Smooth muscle cell (in vitro differentiated cells): ENCODE results near the gene DMD. TPM values are rescaled to one million over a fixed set of nuclear protein-coding genes. Genes with fewer than 3 reads are reported as not detected.

ENCODE experiments used
- DNase-seq: peaks from one replicate; lab custom pipeline; 2025; ENCODE audit not compliant: unreplicated experiment; lab: John Stamatoyannopoulos, UW
- H2AFZ ChIP-seq: fragments of 200-600 bp; sonication (generic); 2 replicates; pipeline ENCODE4 v1.6.0; 2016; ENCODE audit warnings: antibody characterized with exemption, low read depth, mild to moderate bottlenecking
- H3F3A ChIP-seq: fragments of 200-600 bp; sonication (generic); 2 replicates; pipeline ENCODE4 v1.6.0; 2017; ENCODE audit warnings: antibody characterized with exemption, low read depth
- H3K27ac ChIP-seq: fragments of 200-600 bp; sonication (generic); 2 replicates; pipeline ENCODE4 v1.5.1; 2016; ENCODE audit warnings: low read depth, mild to moderate bottlenecking
- H3K27me3 ChIP-seq: fragments of 200-600 bp; sonication (generic); 2 replicates; pipeline ENCODE4 v1.6.1; 2016; ENCODE audit warnings: low read depth, mild to moderate bottlenecking
- H3K36me3 ChIP-seq: fragments of 200-600 bp; sonication (generic); 2 replicates; pipeline ENCODE4 v1.5.1; 2016; ENCODE audit warnings: low read depth
- H3K4me1 ChIP-seq: fragments of 200-600 bp; sonication (generic); 2 replicates; pipeline ENCODE4 v1.5.1; 2016; ENCODE audit warnings: low read depth
- H3K4me2 ChIP-seq: fragments of 200-600 bp; sonication (generic); 2 replicates; pipeline ENCODE4 v1.6.0; 2016; ENCODE audit warnings: mild to moderate bottlenecking
- H3K4me3 ChIP-seq: fragments of 200-600 bp; sonication (generic); 2 replicates; pipeline ENCODE4 v1.5.1; 2016; ENCODE audit warnings: mild to moderate bottlenecking
- H3K79me2 ChIP-seq: fragments of 200-600 bp; sonication (generic); 2 replicates; pipeline ENCODE4 v1.6.0; 2016; ENCODE audit warnings: low read depth, mild to moderate bottlenecking
- H3K9ac ChIP-seq: fragments of 200-600 bp; sonication (generic); 2 replicates; pipeline ENCODE4 v1.6.0; 2016; ENCODE audit warnings: low read depth
- H3K9me3 ChIP-seq: fragments of 200-600 bp; sonication (generic); replicated peaks from 2 replicates; pipeline ENCODE4 v1.5.1; 2016; ENCODE audit warnings: low read depth
- H4K20me1 ChIP-seq: fragments of 200-600 bp; sonication (generic); 2 replicates; pipeline ENCODE4 v1.6.0; 2016; ENCODE audit warnings: low read depth
- CTCF ChIP-seq: fragments of 200-600 bp; sonication (generic); IDR thresholded peaks from 2 replicates; pipeline ENCODE4 v1.5.1; 2017; ENCODE audit warnings: borderline replicate concordance, mild to moderate bottlenecking, antibody characterized with exemption; ENCODE audit not compliant: insufficient read depth, poor library complexity, severe bottlenecking
- WGBS: methylation state at CpG from one replicate; pipeline ENCODE4 v1.1.7; 2016; ENCODE audit warnings: low lambda C conversion rate; 5-methylcytosine and 5-hydroxymethylcytosine counted together
- polyA plus RNA-seq: library from polyadenylated mRNA; unstranded; fragments of >200 nt; fragmentation: Nextera tagmentation; extraction: Ambion mirVana; gene quantifications from 2 replicates; pipeline ENCODE4 v1.2.1, GENCODE V29; 2016
- total RNA-seq: library from RNA; depleted of rRNA; stranded (reverse); fragments of >200 nt; gene quantifications from 2 replicates; pipeline ENCODE4 v1.2.3, GENCODE V29; 2014

Gene DMD
- total and polyA plus RNA-seq, 2 experiments from 2014 or later: 12.3 to 12.6 TPM

- Histone ChIP-seq H2AFZ (no peak overlapping the region), H3K79me2 (no peaks in the 10 kb centered on the region), H3F3A (no peaks in the 10 kb centered on the region), H3K4me1 (no peaks in the 10 kb centered on the region), H3K36me3 (no peaks in the 10 kb centered on the region), H4K20me1 (no peaks in the 10 kb centered on the region), H3K27me3 (no peaks in the 10 kb centered on the region), H3K27ac (no peak overlapping the region), H3K9ac (no peak overlapping the region), H3K9me3 (no peaks in the 10 kb centered on the region), H3K4me3 (no peak overlapping the region), H3K4me2 (no peak overlapping the region)
- TF ChIP-seq CTCF: no peak
- 69% methylated on average over 3 of the region's 3 CpGs for WGBS
- DNase-seq: no peak
These were observed 274.3 kb downstream of the DMD start for GRCh38 chrX:32937043-32937442.

GRCh38 chrX:32933548-32933947 is 277.8 kb downstream of the DMD start:
- DNase-seq: no peak
- no peak overlapping the region for H3K4me2 ChIP-seq
- 23% methylated on average over 5 of the region's 5 CpGs for WGBS
- no peak overlapping the region for H3K9ac ChIP-seq
- no peak for TF ChIP-seq CTCF
- no peaks in the 10 kb centered on the region for H3K4me1 ChIP-seq
- no peaks in the 10 kb centered on the region for H3F3A ChIP-seq
- H3K9me3 ChIP-seq: no peaks in the 10 kb centered on the region
- no peak overlapping the region for H2AFZ ChIP-seq
- H4K20me1 ChIP-seq: no peaks in the 10 kb centered on the region
- H3K27ac ChIP-seq: no peak overlapping the region
- H3K4me3 ChIP-seq: no peak overlapping the region
- H3K36me3 ChIP-seq: no peaks in the 10 kb centered on the region
- no peaks in the 10 kb centered on the region for H3K79me2 ChIP-seq
- no peaks in the 10 kb centered on the region for H3K27me3 ChIP-seq

- H3F3A ChIP-seq: no peaks in the 10 kb centered on the region
- H4K20me1 ChIP-seq: no peaks in the 10 kb centered on the region
- no peaks in the 10 kb centered on the region for H3K4me1 ChIP-seq
- H2AFZ ChIP-seq: no peak overlapping the region
- no peaks in the 10 kb centered on the region for H3K36me3 ChIP-seq
- H3K4me2 ChIP-seq: no peak overlapping the region
- no peak overlapping the region for H3K9ac ChIP-seq
- 90% methylated on average over 4 of the region's 4 CpGs for WGBS
- no peak for DNase-seq
- H3K4me3 ChIP-seq: no peak overlapping the region
- no peak for TF ChIP-seq CTCF
- H3K79me2 ChIP-seq: no peaks in the 10 kb centered on the region
- no peak overlapping the region for H3K27ac ChIP-seq
- H3K27me3 ChIP-seq: no peaks in the 10 kb centered on the region
- H3K9me3 ChIP-seq: no peaks in the 10 kb centered on the region
These were observed 282.3 kb downstream of the DMD start for GRCh38 chrX:32929040-32929439.

GRCh38 chrX:32896088-32896487 is 315.3 kb downstream of the DMD start:
- H3K4me1 ChIP-seq: no peaks in the 10 kb centered on the region
- no peaks in the 10 kb centered on the region for H4K20me1 ChIP-seq
- no peaks in the 10 kb centered on the region for H3F3A ChIP-seq
- no peaks in the 10 kb centered on the region for H3K36me3 ChIP-seq
- no peak overlapping the region for H3K4me3 ChIP-seq
- 87% methylated on average over 3 of the region's 3 CpGs for WGBS
- no peaks in the 10 kb centered on the region for H3K9me3 ChIP-seq
- no peaks in the 10 kb centered on the region for H3K27me3 ChIP-seq
- H3K4me2 ChIP-seq: no peak overlapping the region
- no peak overlapping the region for H2AFZ ChIP-seq
- H3K27ac ChIP-seq: no peak overlapping the region
- H3K9ac ChIP-seq: no peak overlapping the region
- no peaks in the 10 kb centered on the region for H3K79me2 ChIP-seq
- TF ChIP-seq CTCF: no peak
- DNase-seq: no peak
